ENCODE data around the gene ZBTB16. TPM values are rescaled to one million over a fixed set of nuclear protein-coding genes. Genes with fewer than 3 reads are reported as not detected.

ZBTB16 gene
- total RNA-seq, 1 donor from 2014 or later: 0.54 TPM

- Mint-ChIP-seq H3K4me1 (ENCODE audit: unreplicated experiment) (no peaks in the 10 kb centered on the region), H3K4me3 (ENCODE audit: unreplicated experiment) (no peak overlapping the region), H3K36me3 (ENCODE audit: low read depth, unreplicated experiment) (no peaks in the 10 kb centered on the region), H3K27ac (ENCODE audit: unreplicated experiment) (no peak overlapping the region), H3K27me3 (ENCODE audit: unreplicated experiment) (peaks cover 3% of the 10 kb centered on the region), H3K9me3 (ENCODE audit: unreplicated experiment) (no peaks in the 10 kb centered on the region)
- DNase-seq (ENCODE audit: low spot score): no peak
- TF ChIP-seq, protein P1, sequence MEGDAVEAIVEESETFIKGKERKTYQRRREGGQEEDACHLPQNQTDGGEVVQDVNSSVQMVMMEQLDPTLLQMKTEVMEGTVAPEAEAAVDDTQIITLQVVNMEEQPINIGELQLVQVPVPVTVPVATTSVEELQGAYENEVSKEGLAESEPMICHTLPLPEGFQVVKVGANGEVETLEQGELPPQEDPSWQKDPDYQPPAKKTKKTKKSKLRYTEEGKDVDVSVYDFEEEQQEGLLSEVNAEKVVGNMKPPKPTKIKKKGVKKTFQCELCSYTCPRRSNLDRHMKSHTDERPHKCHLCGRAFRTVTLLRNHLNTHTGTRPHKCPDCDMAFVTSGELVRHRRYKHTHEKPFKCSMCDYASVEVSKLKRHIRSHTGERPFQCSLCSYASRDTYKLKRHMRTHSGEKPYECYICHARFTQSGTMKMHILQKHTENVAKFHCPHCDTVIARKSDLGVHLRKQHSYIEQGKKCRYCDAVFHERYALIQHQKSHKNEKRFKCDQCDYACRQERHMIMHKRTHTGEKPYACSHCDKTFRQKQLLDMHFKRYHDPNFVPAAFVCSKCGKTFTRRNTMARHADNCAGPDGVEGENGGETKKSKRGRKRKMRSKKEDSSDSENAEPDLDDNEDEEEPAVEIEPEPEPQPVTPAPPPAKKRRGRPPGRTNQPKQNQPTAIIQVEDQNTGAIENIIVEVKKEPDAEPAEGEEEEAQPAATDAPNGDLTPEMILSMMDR (IDR thresholded peaks at IDR 0.05; ENCODE audit: unreplicated experiment): no peak
Measured at GRCh38 chr11:114281388-114281956, 222.0 kb downstream of the ZBTB16 start.

DNA sequence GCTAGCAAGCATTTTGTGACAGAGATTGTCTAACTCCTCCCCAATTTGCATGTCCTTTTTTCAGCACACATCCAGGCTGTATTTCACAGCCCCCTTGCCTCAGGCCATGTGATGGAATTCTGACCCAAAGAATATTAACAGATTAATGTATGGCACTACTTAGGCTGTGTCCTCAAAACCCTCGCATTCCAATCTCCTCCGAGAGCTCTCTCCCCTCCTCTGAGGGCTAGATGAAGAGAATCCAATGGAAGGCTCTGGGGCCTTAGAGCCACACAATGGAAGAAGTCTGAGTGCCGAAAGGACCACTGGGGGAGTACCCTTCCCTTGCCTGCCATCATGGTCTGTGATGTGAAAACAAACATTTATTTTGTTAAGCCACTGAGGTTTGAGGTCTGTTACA, 223.0 kb downstream of the ZBTB16 start:
- TF ChIP-seq, protein P1 (IDR thresholded peaks at IDR 0.05; ENCODE audit: unreplicated experiment): no peak
- Mint-ChIP-seq H3K4me3 (ENCODE audit: unreplicated experiment) (no peak overlapping the region), H3K27me3 (ENCODE audit: unreplicated experiment) (peaks cover 3% of the 10 kb centered on the region), H3K4me1 (ENCODE audit: unreplicated experiment) (no peaks in the 10 kb centered on the region), H3K9me3 (ENCODE audit: unreplicated experiment) (no peaks in the 10 kb centered on the region), H3K36me3 (ENCODE audit: low read depth, unreplicated experiment) (no peaks in the 10 kb centered on the region), H3K27ac (ENCODE audit: unreplicated experiment) (no peak overlapping the region)
- no peak for DNase-seq (ENCODE audit: low spot score)

DNA sequence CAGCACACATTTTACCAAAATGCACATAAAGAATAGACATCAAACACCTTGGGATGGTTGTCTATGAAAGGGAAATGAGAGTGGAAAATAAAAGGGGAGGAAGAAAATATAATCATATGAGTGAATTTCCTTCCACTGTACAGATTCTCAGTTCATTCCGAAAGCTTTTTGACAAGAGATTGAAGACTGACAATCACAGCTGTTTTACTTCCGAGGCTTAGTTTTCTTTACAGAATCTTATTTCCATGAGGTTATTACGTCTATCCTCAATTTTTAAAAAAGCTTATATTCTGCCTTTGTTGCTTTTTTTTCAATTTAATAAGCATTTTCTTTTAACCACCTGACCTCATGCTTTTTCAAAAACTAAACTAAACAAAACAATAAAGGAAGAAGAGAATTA, 223.9 kb downstream of the ZBTB16 start:
- TF ChIP-seq, protein P1 (IDR thresholded peaks at IDR 0.05; ENCODE audit: unreplicated experiment): no peak
- no peaks in the 10 kb centered on the region for H3K4me1 Mint-ChIP-seq (ENCODE audit: unreplicated experiment)
- H3K27me3 Mint-ChIP-seq (ENCODE audit: unreplicated experiment): peaks cover 2% of the 10 kb centered on the region
- DNase-seq (ENCODE audit: low spot score): no peak
- H3K27ac Mint-ChIP-seq (ENCODE audit: unreplicated experiment): no peak overlapping the region
- no peaks in the 10 kb centered on the region for H3K9me3 Mint-ChIP-seq (ENCODE audit: unreplicated experiment)
- H3K36me3 Mint-ChIP-seq (ENCODE audit: low read depth, unreplicated experiment): no peaks in the 10 kb centered on the region
- no peak overlapping the region for H3K4me3 Mint-ChIP-seq (ENCODE audit: unreplicated experiment)

DNA sequence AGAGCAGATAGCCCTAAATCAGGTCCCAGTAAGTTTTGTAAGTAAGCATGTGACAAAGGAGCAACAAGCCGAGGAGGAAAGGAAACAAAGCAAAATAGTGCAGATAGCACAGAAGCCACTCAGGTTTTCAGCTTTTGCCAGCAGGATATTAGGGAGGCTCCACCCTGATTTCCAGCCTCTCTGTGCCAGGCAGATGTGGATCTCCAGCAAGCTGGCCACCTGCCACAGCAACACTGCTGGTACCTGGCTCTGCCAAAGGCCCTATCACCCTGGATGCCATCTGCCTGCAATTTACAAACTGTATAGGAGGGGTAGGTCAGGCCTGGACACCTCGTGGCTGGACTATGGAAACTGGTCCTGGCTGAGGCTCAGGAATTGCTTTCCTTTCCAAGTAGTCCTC, 224.5 kb downstream of the ZBTB16 start:
- Mint-ChIP-seq H3K4me3 (ENCODE audit: unreplicated experiment) (no peak overlapping the region), H3K27ac (ENCODE audit: unreplicated experiment) (no peak overlapping the region), H3K27me3 (ENCODE audit: unreplicated experiment) (peaks cover 2% of the 10 kb centered on the region), H3K9me3 (ENCODE audit: unreplicated experiment) (no peaks in the 10 kb centered on the region), H3K36me3 (ENCODE audit: low read depth, unreplicated experiment) (no peaks in the 10 kb centered on the region), H3K4me1 (ENCODE audit: unreplicated experiment) (no peaks in the 10 kb centered on the region)
- TF ChIP-seq, protein P1 (IDR thresholded peaks at IDR 0.05; ENCODE audit: unreplicated experiment): no peak
- DNase-seq (ENCODE audit: low spot score): no peak

- no peak overlapping the region for H3K4me3 Mint-ChIP-seq (ENCODE audit: unreplicated experiment)
- no peaks in the 10 kb centered on the region for H3K4me1 Mint-ChIP-seq (ENCODE audit: unreplicated experiment)
- no peak for DNase-seq (ENCODE audit: low spot score)
- H3K9me3 Mint-ChIP-seq (ENCODE audit: unreplicated experiment): no peaks in the 10 kb centered on the region
- no peak overlapping the region for H3K27ac Mint-ChIP-seq (ENCODE audit: unreplicated experiment)
- H3K27me3 Mint-ChIP-seq (ENCODE audit: unreplicated experiment): peaks cover 2% of the 10 kb centered on the region
- no peaks in the 10 kb centered on the region for H3K36me3 Mint-ChIP-seq (ENCODE audit: low read depth, unreplicated experiment)
- TF ChIP-seq, protein P1 (IDR thresholded peaks at IDR 0.05; ENCODE audit: unreplicated experiment): no peak
Measured at GRCh38 chr11:114284914-114285313, 225.4 kb downstream of the ZBTB16 start.

Data from endothelial cell (in vitro differentiated cells).